Fibroblast of the aortic adventitia (primary cell): Measurements from ENCODE around the gene RUNDC3A. TPM values are rescaled to one million over a fixed set of nuclear protein-coding genes. Genes with fewer than 3 reads are reported as not detected.
A peak's percentile ranks its signal among the peaks of the same experiment; 100 is the strongest.
"Not testable (repeated sequence)": the region's sequence is repeated elsewhere in the genome, so short reads cannot be mapped to it uniquely, and the experiment has no call there.

ENCODE experiments used
- DNase-seq: peaks from one replicate; pipeline ENCODE4 v3.0.0-alpha.2; 2010; ENCODE audit warnings: low read depth
- H3K4me3 ChIP-seq: 2 replicates; pipeline ENCODE4 v1.5.1; 2011; ENCODE audit warnings: low read depth, mild to moderate bottlenecking, control low read depth, low read length, moderate library complexity
- CTCF ChIP-seq: IDR thresholded peaks from 2 replicates; pipeline ENCODE4 v1.5.1; 2011; ENCODE audit warnings: mild to moderate bottlenecking, low read length, control low read depth, inconsistent platforms; ENCODE audit not compliant: insufficient read depth
- total RNA-seq: library from RNA; depleted of rRNA; stranded (reverse); fragments of >200 nt; gene quantifications from 2 replicates; pipeline ENCODE4 v1.2.3, GENCODE V29; 2012; ENCODE audit warnings: low replicate concordance

Gene RUNDC3A
- total RNA-seq, 1 donor, result not detected

- no peak for TF ChIP-seq CTCF
- H3K4me3 ChIP-seq, result peak within 1 kb of the TSS; percentile 85
- peak; percentile 91 for DNase-seq
These were observed 16.3 kb downstream of the RUNDC3A start, which contains the start of gene SLC25A39 for GRCh38 chr17:44324571-44325275. SLC25A39 (minus strand) TSS chr17:44324823; CDS start chr17:44323562, 1,261 bp downstream.

GRCh38 chr17:44326861-44327444, 18.6 kb downstream of the RUNDC3A start:
- peak; percentile 96 for DNase-seq
- H3K4me3 ChIP-seq, result peak overlapping the region; percentile 25
- TF ChIP-seq CTCF, result no peak

GRCh38 chr17:44327715-44328449, 19.5 kb downstream of the RUNDC3A start:
- no peak for TF ChIP-seq CTCF

GRCh38 chr17:44329516-44329915, 21.1 kb downstream of the RUNDC3A start:
- not testable (repeated sequence) for DNase-seq, H3K4me3 ChIP-seq

More at GRCh38 chr17:44327715-44328449, 19.5 kb downstream of the RUNDC3A start:
- no peak overlapping the region for H3K4me3 ChIP-seq
- DNase-seq, result no peak

GRCh38 chr17:44330263-44330662, 21.9 kb downstream of the RUNDC3A start:
- not testable (repeated sequence) for H3K4me3 ChIP-seq, DNase-seq

- DNase-seq, result peak; percentile 76
- TF ChIP-seq CTCF, result peak; percentile 76
- no peak overlapping the region for H3K4me3 ChIP-seq
These were observed 22.9 kb downstream of the RUNDC3A start for GRCh38 chr17:44331249-44331760.

GRCh38 chr17:44333371-44333770, 25.0 kb downstream of the RUNDC3A start:
- H3K4me3 ChIP-seq, result no peak overlapping the region
- DNase-seq, result no peak
- no peak for TF ChIP-seq CTCF
